Measurements from ENCODE around the gene MXD1.

Gene MXD1

DNA sequence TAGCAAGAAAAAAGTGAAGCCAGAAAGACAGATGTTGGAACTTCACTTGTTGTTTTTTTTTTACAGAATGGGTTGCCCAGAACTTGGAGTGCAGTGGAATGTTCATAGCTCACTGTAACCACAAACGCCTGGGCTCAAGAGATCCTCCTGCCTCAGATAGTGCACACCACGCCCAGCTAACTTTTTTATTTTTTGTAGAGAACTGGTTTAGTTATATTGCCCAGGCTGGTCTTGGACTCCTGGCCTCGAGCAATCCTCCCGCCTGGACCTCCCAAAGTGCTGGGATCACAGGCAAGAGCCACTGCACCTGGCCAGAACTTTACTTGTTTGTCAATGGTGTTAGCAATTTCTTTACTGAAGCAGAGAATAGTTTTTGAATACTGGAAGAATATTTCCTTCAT, 58.4 kb downstream of the MXD1 start:
- TF ChIP-seq, protein P1, sequence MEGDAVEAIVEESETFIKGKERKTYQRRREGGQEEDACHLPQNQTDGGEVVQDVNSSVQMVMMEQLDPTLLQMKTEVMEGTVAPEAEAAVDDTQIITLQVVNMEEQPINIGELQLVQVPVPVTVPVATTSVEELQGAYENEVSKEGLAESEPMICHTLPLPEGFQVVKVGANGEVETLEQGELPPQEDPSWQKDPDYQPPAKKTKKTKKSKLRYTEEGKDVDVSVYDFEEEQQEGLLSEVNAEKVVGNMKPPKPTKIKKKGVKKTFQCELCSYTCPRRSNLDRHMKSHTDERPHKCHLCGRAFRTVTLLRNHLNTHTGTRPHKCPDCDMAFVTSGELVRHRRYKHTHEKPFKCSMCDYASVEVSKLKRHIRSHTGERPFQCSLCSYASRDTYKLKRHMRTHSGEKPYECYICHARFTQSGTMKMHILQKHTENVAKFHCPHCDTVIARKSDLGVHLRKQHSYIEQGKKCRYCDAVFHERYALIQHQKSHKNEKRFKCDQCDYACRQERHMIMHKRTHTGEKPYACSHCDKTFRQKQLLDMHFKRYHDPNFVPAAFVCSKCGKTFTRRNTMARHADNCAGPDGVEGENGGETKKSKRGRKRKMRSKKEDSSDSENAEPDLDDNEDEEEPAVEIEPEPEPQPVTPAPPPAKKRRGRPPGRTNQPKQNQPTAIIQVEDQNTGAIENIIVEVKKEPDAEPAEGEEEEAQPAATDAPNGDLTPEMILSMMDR (IDR thresholded peaks at IDR 0.05; ENCODE audit: low read depth, low read length) = no peak
- no peak overlapping the region for H3K4me3 ChIP-seq (ENCODE audit: low read depth, low read length)

DNA sequence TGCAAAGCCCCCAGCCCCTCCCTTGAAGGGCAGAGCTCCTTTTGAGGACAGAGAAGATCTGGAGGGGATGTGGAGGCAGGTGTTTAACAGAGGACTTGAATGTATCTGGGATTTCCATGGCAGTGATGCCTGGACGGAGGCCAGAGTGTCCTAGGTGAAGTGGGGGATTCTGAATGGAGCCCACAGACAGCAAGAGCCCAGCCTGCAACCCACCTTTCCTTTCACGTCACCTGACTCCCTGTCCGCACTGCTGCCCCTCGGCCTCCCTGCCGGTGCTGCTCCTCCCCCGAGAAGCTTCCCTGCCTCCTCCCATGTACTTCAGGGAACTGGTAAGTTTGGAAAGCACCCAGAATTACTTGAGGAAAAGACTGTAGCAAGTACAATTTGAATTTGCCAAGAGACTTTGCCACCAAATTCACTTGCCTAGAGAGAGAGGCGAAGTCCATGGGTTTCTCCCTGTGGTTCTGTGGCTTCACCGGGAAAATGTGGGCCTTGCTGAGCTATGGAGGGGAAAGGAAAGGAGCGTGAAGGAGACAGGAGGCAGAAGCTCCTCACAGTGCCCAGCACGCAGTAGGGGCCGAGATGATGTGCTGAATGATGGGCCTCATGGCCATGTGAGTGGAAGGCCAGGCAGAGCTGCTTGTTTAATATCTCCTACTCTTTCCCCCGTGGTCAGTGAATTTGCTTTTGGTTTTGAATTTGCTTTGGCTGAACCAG, 60.4 kb downstream of the MXD1 start:
- no peak overlapping the region for H3K4me3 ChIP-seq (ENCODE audit: low read depth, low read length)
- TF ChIP-seq, protein P1 (IDR thresholded peaks at IDR 0.05; ENCODE audit: low read depth, low read length) = no peak

DNA sequence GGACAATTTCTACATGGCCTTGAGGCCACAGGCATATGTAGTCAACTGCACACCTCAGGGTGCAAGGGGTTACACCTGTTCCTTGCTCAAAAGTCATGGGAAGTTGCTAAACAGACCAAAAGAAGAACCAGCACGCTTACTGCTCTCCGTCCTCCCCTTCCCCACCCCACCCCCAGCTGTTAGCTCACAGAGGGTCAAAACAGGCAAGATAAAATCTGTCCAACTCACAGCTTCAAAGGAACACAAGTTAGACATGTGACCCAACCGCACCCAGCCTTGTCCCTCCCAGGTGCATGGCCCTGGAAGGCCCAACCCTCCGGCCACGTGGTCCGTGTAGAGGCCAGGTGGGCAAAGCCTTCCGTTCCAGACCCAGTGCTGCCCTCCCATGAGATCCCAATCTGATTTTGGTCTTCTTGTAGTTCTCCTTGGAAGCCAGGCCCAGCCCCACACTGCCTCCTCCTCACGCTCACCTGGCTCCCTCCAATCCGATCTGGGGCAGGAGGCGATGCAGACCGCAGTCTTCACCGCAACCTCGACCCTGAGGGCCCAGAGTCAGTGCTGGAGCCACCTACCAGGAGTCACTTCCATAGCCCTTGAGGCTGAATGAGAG, 61.0 kb downstream of the MXD1 start:
- no peak overlapping the region for H3K4me3 ChIP-seq (ENCODE audit: low read depth, low read length)
- TF ChIP-seq, protein P1 (IDR thresholded peaks at IDR 0.05; ENCODE audit: low read depth, low read length) = no peak

DNA sequence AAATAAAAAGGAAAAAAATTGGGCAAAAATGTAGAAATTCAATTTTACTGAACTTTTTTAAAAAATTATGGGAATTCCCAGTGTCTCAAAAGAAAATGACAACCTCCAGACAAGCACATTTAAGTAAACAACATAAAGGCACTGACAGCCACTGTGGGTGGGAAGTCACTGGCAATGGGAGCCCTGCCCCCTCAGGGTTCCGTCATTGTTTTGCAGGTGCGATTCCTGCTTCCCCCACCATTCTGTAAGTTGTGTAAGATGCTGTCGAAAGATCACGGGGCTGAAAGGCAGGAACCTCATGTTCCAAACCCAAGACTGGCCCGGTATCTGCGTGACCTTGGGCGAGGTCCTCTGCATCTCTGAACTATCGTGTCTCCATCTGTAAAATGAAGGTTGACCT, 62.3 kb downstream of the MXD1 start:
- TF ChIP-seq, protein P1 (IDR thresholded peaks at IDR 0.05; ENCODE audit: low read depth, low read length) = no peak
- no peak overlapping the region for H3K4me3 ChIP-seq (ENCODE audit: low read depth, low read length)

DNA sequence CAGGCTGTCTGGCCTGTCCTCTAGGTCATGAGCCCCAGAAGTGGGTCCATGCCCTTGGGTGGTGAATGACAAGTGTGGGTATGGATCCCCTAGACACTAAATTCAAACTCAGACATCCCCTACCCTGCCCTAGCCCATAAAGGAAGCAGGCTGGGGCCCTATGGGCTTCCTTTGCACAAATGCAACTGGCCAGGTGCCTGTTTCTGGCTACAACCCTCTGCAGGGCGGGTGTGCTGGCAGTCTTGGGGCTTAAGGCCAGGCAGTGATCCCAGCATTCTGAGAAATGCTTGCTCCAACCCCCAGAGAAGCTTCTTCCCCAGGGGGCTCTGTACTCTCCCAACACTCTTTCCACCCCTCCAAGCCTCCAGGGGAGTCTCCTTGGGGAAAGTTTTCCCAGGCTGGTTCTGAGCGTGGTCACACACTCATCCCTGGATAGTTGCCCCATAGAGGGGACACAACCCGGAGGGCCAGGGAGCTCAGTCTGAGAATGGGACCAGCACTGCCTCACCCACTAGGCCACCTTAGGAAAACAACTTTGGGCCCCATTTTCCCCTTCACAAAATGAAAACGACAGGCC, 63.1 kb downstream of the MXD1 start:
- TF ChIP-seq, protein P1 (IDR thresholded peaks at IDR 0.05; ENCODE audit: low read depth, low read length) = no peak
- no peak overlapping the region for H3K4me3 ChIP-seq (ENCODE audit: low read depth, low read length)

DNA sequence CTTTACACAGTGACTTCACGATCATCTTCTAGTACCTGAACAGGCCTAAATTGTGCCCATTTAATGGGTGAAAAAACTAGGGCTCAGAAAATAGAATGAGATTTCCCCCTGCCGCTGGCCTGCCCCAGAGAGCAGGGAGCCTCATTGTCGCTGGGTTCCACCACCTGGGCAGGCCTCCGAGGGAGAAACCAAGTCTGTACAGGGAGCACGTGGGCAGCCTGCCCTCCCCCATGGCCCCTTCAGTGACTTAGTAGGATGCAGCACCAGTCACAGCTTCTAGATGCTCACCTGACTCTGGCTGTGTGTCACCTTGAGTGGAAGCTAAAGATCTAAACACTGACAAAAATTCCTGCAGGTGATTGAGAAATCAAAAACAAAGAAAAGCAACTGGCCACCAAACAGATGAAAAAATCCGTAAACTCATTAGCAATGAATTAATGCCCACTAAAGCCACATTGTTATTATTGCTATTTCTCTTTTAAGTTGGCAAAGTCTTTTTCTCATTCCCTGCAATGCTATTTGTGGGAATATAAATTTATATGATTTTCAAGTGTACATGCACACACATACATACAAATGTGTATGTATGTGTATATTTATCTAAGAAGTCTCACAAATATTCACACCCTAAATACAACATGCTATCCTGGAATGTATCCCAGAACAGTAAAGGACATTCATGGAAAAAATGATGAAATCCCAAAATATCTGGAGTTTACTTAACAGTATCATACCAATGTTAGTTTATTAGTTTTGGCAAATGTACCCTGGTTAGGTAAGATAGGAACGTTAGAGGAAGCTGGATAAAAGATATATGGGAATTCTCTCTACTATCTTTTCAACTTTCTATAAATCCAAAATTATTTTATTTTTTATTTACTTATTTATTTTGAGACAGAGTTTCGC, 65.2 kb downstream of the MXD1 start:
- H3K4me3 ChIP-seq (ENCODE audit: low read depth, low read length) = no peak overlapping the region
- TF ChIP-seq, protein P1 (IDR thresholded peaks at IDR 0.05; ENCODE audit: low read depth, low read length) = no peak

Measured in WI38 (cell line).